OCI-LY3 (cell line): ENCODE data around the gene SETDB2.

ENCODE experiments used
- H2AFZ ChIP-seq: fragments of 200-600, 300-600 bp; shearing (Covaris generic); 2 replicates; pipeline ENCODE4 v1.6.0; 2014; ENCODE audit warnings: antibody characterized with exemption, low read depth, low read length
- H3K27ac ChIP-seq: fragments of 200-600, 300-600 bp; sonication (generic); 2 replicates; pipeline ENCODE4 v1.5.1; 2014; ENCODE audit warnings: mild to moderate bottlenecking, low read length, moderate library complexity, mixed read lengths
- H3K27me3 ChIP-seq: fragments of 200-600, 300-600 bp; sonication (generic); 2 replicates; pipeline ENCODE4 v1.6.1; 2014; ENCODE audit warnings: low read depth, low read length, mixed read lengths
- H3K36me3 ChIP-seq: fragments of 200-600, 300-600 bp; sonication (generic); replicated peaks from 2 replicates; pipeline ENCODE3; 2014; ENCODE audit warnings: low read depth, low read length, mixed read lengths
- H3K4me1 ChIP-seq: fragments of 300-600, 200-600 bp; sonication (generic); 2 replicates; pipeline ENCODE4 v1.6.1; 2014; ENCODE audit warnings: low read length, mixed read lengths
- H3K4me2 ChIP-seq: fragments of 200-600, 300-600 bp; sonication (generic); 2 replicates; pipeline ENCODE4 v1.6.1; 2014; ENCODE audit warnings: low read length, mixed read lengths
- H3K4me3 ChIP-seq: fragments of 300-600, 200-600 bp; sonication (generic); 2 replicates; pipeline ENCODE4 v1.5.1; 2014; ENCODE audit warnings: antibody characterized with exemption, mild to moderate bottlenecking, low read length, moderate library complexity
- H3K79me2 ChIP-seq: fragments of 300-600, 200-600 bp; shearing (Covaris generic); 2 replicates; pipeline ENCODE4 v1.6.1; 2014; ENCODE audit warnings: mild to moderate bottlenecking, low read length, mixed read lengths
- H3K9ac ChIP-seq: fragments of 300-600, 200-600 bp; shearing (Covaris generic); 2 replicates; pipeline ENCODE4 v1.6.0; 2014; ENCODE audit warnings: mild to moderate bottlenecking, low read length, moderate library complexity
- H3K9me3 ChIP-seq: fragments of 200-600, 300-600 bp; shearing (Covaris generic); 2 replicates; pipeline ENCODE4 v1.6.1; 2014; ENCODE audit warnings: low read length, mixed read lengths; ENCODE audit not compliant: insufficient read depth
- H4K20me1 ChIP-seq: fragments of 200-600, 300-600 bp; sonication (generic); 2 replicates; pipeline ENCODE4 v1.6.1; 2016; ENCODE audit warnings: low read length, mixed read lengths; ENCODE audit not compliant: insufficient read depth
- EZH2phosphoT487 ChIP-seq: fragments of 200-600 bp; shearing (Covaris generic); IDR thresholded peaks from 2 replicates; pipeline ENCODE4 v1.6.1; 2018; ENCODE audit warnings: antibody characterized with exemption, mixed run types, low read depth
- TF ChIP-seq, protein P1 (sequence below): fragments of 200-600, 300-600 bp; sonication (generic); IDR thresholded peaks from 2 replicates; pipeline ENCODE4 v1.5.1; 2014; ENCODE audit warnings: antibody characterized with exemption, low read length, low read depth

The SETDB2 gene

DNA sequence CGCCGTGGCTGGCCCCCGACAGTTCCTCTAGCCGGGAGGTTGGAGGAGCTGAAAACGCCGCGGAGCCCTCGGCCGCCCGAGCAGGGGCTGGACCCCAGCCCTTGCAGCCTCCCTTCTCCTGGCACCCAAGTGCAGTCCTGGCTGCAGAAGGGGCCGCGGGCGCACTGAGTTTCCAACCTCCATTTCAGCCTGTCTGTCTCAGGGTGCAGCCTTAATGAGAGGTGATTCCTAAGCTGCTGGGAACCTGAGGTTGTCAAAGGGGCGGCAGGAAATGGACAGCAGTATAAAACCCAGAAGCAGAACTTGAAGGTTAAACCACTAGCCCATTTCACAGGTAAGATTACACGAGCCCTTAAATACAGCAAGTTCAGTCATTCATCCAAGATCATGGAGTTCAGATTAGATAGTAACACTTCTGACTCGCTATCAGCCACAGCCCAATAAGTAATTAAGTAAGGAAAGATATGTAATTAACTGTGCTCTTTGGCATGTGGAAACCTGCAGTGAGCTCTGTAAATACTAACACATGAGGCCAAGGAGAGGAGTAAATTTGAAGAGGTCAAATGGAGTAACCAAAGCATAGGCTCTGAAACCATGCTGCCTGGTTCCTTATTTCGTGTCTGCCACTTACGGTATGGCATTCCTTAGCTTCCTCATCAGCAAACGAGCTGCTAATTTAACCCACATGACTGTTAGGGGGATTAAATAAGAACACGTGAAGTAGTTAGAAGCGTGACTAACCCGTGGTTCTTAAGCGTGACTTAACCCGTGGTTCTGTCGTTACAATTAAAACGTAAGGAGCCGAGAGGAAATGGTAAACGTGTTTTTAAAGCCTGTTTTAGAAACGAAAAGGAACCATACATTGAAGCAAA is 686 bp downstream of the SETDB2 start:
- H3K27ac ChIP-seq = peak overlapping the region; percentile 85
- H3K9me3 ChIP-seq = no peaks in the 10 kb centered on the region
- peaks cover 34% of the 10 kb centered on the region for H3K79me2 ChIP-seq
- peak overlapping the region; percentile 74 for H3K4me2 ChIP-seq
- peak overlapping the region; percentile 87 for H3K4me3 ChIP-seq
- peaks cover 8% of the 10 kb centered on the region; the same call in 1 of the 2 replicates for H3K4me1 ChIP-seq
- no peaks in the 10 kb centered on the region for H3K27me3 ChIP-seq
- peak overlapping the region; percentile 57 for H2AFZ ChIP-seq
- no peak for TF ChIP-seq EZH2phosphoT487
- TF ChIP-seq, protein P1, sequence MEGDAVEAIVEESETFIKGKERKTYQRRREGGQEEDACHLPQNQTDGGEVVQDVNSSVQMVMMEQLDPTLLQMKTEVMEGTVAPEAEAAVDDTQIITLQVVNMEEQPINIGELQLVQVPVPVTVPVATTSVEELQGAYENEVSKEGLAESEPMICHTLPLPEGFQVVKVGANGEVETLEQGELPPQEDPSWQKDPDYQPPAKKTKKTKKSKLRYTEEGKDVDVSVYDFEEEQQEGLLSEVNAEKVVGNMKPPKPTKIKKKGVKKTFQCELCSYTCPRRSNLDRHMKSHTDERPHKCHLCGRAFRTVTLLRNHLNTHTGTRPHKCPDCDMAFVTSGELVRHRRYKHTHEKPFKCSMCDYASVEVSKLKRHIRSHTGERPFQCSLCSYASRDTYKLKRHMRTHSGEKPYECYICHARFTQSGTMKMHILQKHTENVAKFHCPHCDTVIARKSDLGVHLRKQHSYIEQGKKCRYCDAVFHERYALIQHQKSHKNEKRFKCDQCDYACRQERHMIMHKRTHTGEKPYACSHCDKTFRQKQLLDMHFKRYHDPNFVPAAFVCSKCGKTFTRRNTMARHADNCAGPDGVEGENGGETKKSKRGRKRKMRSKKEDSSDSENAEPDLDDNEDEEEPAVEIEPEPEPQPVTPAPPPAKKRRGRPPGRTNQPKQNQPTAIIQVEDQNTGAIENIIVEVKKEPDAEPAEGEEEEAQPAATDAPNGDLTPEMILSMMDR = no peak
- H4K20me1 ChIP-seq = no peaks in the 10 kb centered on the region
- H3K9ac ChIP-seq = peak overlapping the region; percentile 75
- H3K36me3 ChIP-seq = peaks cover 10% of the 10 kb centered on the region

DNA sequence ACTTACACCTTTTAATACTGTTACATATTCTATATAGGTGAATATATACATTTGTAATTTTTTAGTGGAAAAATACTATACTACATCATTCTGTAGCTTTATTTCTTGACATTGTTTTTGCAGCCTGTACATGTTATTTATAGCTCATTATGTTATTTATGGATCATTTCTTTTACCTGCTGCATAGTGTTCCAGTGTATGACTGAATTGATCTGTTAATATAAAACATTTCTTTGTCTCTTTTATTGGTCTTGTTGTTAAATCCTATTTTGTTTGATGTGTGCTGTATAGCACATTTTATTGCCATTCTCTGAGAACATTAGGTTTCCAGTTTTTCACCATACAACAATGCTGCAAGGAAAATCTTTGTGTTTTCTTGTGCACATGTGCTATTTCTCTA is 2.4 kb downstream of the SETDB2 start:
- H3K36me3 ChIP-seq = peaks cover 13% of the 10 kb centered on the region
- peaks cover 34% of the 10 kb centered on the region for H3K79me2 ChIP-seq
- H3K4me1 ChIP-seq = peaks cover 8% of the 10 kb centered on the region; the same call in 1 of the 2 replicates
- H3K27me3 ChIP-seq = no peaks in the 10 kb centered on the region
- no peak for TF ChIP-seq EZH2phosphoT487
- TF ChIP-seq, protein P1 = no peak
- no peak overlapping the region for H3K9ac ChIP-seq
- H3K9me3 ChIP-seq = no peaks in the 10 kb centered on the region
- no peak overlapping the region for H3K27ac ChIP-seq
- H3K4me2 ChIP-seq = peak overlapping the region; percentile 74; the same call in 1 of the 2 replicates
- peak overlapping the region; percentile 87; the same call in 1 of the 2 replicates for H3K4me3 ChIP-seq
- H2AFZ ChIP-seq = no peak overlapping the region
- H4K20me1 ChIP-seq = no peaks in the 10 kb centered on the region

DNA sequence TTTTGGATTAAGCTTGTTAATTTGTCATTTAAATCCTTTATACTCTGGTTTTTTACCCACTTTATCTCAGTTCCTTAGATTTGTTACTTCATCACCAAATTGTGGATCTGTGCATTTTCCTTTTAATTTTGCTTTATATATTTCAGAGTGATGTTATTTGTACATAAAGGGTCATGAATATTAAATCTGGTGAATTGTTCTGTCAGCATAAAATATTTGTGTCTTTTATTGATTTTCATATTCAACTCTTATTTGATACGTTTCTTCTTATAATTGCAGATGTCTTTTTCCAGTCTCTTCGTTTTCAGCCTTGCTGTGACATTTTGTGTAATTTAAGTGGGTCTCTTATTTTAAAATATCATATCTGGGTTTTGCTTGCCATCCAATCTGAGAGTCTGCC is 4.7 kb downstream of the SETDB2 start:
- no peaks in the 10 kb centered on the region for H3K27me3 ChIP-seq
- H3K9ac ChIP-seq = no peak overlapping the region
- TF ChIP-seq, protein P1 = no peak
- no peak for TF ChIP-seq EZH2phosphoT487

DNA sequence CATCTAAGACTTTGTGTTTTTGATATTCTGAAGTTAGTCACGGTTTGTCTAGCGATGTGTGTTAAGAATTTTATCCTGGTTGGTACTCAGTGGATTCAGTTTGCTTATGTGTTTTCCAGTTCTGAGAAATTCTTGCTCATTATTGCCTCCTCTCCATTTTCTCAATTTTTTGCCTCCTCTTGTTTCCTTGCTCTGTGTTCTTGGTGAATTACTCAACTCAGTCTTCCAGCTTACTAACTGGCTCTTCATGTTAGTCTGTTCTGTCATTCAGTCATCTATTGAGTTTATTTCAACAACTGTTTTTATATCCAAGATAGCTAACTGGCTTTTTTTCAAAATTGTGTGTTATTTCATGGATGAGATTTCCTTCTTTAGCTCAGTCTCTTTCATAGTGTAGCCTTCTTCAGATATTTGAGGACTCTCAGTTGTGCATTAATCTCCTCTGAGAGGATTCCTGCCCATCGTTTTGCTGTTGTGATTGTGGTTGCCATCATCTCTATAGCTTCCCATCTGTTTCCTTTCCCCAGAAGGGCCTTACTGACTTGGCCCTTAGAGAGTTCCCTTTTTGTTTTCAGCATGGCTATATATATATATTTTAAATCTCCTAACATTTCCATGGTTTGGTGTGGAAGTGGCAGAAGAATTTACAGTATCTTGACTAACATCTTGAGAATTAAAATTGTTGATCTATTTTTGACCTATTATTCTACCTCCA is 6.2 kb downstream of the SETDB2 start:
- H3K4me2 ChIP-seq = no peak overlapping the region
- H2AFZ ChIP-seq = no peak overlapping the region
- no peak overlapping the region for H3K4me3 ChIP-seq
- no peak for TF ChIP-seq EZH2phosphoT487
- TF ChIP-seq, protein P1 = no peak
- no peaks in the 10 kb centered on the region for H3K9me3 ChIP-seq
- H3K36me3 ChIP-seq = peaks cover 19% of the 10 kb centered on the region
- no peak overlapping the region for H3K9ac ChIP-seq
- H3K27ac ChIP-seq = no peak overlapping the region
- H3K27me3 ChIP-seq = no peaks in the 10 kb centered on the region
- peaks cover 8% of the 10 kb centered on the region for H3K4me1 ChIP-seq
- H4K20me1 ChIP-seq = no peaks in the 10 kb centered on the region
- peaks cover 34% of the 10 kb centered on the region for H3K79me2 ChIP-seq

More for the DNA sequence above, 4.7 kb downstream of the SETDB2 start:
- Histone ChIP-seq H3K36me3 (peaks cover 19% of the 10 kb centered on the region), H3K4me2 (no peak overlapping the region), H4K20me1 (no peaks in the 10 kb centered on the region), H3K4me1 (peaks cover 3% of the 10 kb centered on the region; the same call in 1 of the 2 replicates), H3K79me2 (peaks cover 34% of the 10 kb centered on the region), H2AFZ (no peak overlapping the region), H3K9me3 (no peaks in the 10 kb centered on the region), H3K27ac (no peak overlapping the region), H3K4me3 (no peak overlapping the region)
